ENCODE measurements around the gene RSBN1.
A peak's percentile ranks its signal among the peaks of the same experiment; 100 is the strongest.

Gene RSBN1

DNA sequence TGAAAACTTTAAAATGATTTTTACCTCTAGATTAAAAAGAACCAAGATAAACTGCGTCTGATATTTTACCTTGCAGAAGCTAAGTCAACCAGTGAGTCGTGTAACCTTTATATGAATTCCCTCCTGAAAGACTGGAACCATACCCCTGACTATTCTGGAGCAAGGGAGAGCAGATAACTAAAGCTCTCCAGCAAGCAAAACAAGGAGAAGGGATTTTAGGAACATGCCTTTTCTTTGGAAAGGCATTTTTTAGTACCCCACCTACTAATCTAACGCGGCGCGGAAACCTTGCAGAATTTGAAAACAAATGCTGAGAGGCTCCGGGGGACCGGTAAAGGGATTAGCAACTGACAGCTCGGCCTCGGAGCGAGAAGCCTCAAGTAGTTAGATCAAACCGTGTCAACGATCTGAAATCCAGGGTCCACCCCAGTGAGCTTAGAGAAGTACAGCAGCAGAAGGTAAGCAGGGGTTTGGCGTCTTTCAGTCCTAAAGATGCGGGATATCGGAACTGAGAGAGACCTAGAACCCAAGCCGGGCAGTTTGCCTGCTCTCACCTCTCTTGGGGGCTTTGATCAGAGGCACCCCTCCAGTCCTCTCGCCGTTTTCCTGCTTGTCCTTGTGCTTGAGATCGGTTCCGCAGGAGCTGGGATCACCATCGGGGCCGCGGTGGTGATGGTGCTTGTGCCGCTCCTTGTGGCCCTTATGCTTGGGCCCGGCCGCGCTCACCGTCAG is 954 bp downstream of the RSBN1 start:
- peak; percentile 28 for DNase-seq

DNA sequence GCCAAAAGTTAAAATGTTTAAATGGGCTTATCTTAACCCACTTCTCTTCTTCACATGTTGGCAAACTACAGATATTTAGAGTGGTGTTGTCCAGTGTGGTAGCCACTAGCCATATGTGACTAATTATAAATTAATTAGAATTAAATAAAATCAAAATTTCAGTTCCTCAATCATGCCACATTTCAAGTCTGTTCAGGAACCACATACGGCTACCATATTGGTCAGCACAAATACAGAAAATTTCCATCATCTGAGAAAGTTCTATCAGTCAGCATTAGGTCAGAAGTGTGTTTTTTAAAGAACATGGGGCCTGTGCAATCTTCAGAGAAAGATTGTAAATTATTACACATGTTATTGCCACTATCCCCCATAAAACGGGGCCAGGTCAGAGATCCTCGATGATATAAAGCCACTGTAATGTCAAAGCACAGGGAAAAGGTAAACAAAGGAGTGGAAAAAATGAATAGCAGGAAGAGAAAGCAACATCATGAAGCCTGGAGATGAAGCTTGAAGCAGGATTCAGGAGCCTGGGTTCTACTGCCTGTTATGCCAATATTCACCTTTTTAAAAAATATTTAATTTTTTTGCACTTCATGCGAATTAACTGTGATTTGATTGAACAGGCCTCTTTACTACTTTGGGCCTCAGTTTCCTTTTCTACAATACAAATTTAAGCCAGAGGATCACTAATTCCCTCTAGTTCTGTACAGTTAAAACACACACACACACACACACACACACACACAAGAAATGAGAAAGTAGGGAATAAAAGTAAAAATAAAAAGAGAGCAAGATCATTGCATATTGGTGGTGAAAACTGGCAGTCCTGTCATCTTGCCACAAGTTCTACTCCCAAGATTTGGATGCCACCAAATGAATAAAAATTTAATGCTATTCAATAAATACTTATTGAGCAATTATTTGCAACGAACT is 2.3 kb downstream of the RSBN1 start:
- DNase-seq: peak; percentile 11

DNA sequence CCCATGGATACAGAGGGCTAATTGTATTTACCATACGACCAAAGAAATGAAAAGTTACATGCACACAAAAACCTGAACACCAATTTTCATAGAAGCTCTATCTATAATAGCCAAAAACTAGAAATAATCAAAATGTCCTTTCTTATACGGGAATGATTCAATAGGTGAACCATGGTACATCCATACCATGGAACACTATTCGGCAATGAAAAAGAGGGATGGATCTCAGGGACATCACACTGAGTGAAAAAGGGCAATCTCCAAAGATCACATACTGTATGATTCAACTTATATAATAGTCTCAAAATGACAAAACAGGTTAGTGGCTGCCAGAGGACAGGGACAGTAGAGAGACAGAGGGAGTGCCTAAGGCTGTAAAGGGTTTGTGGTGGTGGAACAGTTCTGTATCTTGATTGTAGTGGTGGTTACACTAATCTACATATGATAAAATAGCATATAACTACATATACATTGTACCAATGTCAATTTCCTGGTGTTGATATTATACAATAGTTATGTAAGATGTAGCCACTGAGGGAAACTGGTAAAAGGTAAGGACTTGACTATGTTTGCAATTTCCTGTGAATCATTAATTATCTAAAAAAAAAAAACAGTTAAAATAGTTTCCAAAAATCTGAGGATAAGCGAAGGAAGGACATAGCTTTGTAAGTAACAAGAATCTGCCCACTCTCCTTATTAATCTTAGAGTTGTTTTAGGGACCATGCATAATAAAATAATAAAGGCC is 3.7 kb downstream of the RSBN1 start:
- peak; percentile 19 for DNase-seq

DNA sequence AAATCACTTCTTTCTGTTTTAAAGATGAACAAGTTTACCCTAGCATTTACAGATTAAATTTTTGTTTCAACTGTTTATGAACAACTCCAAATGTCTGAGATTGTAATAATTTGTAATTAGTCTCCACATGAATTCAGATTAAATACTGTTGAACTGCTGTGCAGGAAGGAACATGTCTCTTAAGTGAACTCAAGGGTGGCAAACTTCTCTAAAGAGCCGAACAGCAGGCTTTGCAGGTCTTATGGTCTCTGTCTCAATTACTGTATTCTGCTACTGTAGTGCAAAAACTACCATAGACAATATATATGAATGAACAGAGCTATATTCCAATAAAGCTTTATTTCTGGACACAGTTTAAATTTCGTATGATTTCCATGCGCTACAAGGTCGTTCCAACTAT is 6.6 kb downstream of the RSBN1 start:
- no peak for DNase-seq

DNA sequence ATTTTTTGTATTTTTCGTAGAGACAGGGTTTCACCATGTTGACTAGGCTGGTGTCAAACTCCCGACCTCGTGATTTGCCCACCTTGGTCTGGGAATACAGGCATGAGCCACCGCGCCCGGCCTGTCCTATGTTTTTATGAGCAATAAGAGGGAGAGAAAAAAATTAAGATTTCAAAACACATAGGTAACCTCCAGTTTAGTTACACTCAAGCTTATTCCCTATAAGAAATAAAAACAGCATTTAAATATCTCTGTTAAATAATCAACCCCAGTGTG is 7.1 kb downstream of the RSBN1 start:
- DNase-seq: no peak

DNA sequence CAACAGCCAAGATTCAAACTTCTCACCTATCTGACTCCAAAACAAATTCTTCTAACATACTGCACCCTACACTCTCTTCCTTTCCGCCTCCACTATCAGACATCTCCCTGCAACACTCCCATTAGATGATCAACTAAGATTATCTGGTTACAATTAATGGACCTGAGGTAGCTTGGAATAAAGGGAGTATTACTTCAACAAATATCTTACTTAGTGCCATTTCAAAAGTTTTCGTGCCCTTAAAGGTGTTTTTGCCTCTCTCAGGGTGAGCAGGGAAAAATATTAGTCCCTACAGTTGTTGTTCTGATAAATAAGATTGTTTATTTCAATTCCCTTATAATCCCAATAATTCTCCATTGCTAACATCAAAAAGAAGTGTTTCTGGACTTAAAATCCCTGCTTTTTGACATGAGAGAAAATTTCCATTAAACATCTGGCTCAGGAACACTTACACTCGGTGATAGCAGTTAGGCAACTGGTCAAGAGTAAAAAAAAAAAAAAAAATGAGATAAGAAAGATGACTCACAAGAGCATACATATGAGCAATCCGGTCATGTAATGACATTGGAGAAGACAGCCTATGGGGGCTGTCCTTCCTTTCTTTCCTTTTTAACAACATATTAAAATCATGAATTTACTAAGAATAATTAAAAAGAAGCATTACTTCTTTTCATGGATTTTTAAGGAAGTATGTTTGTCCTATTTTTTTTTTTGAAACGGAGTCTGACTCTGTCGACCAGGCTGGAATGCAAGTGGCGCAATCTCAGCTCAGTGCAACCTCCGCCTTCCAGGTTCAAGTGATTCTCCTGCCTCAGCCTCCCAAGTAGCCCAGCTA is 7.6 kb downstream of the RSBN1 start:
- DNase-seq: peak; percentile 55

DNA sequence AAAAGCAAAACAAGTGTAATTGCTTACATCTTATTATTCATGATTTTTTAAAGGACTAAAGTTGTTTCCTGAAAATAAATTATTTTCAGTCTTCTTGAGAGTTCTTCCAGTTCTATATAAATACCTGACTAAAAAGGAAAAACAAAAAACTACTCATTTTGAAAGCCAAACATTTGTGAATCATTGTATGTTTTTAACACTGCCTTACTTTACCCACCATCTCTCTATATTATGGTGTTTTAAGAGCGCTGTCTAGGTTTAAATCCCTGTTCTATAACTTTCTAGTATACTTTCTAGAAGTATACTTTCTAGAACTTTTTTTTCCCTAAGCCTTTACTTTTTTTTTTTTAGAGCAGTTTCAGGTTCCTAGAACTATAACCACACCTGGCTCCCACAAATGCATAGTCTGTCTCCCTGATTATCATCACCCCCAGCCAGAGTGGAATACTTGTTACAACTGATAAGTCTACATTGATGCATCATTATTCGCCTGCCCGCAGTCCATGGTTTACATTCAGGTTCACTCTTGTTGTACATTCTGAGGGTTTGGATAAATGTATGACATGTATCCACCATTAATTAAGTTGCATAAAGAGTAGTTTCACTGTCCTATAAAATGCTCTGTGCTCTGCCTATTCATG is 9.8 kb downstream of the RSBN1 start:
- no peak for DNase-seq

DNA sequence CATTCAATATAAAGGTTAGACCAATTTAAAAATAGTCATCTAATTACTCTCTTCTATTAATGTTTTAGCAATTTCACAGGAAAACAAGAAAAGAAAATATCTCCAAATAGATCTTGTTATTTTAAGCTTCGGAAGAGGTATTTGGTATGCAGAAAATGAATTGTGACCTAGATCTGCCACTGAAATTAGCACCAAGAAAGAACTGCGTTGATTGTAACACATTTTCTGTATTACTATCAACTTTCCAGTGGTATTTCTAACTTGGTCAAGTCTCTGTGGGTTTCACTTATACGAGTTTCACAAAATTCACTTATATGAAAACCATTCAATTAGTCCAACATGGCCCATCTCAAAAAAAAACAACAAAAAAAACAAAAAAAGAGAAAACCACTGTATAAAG is 11.8 kb downstream of the RSBN1 start:
- DNase-seq: no peak

DNA sequence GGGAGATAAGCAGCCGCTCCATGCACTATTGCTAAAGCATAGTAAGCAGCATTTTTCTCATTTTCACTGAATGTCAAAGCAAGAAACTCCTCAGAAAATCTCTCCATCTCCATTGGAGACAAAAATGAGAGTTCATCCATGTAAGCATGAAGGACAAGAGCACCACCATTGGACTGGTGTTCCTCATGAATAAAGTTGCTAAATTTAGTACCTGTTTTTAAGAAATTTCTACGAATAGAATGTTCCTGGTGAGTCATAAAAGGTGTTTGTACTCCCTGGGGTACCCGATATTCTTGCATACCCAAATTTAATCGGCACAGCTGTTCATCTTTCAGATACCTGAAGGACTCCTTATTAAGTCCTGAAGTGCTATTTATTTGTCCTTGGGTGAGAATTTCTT is 14.8 kb downstream of the RSBN1 start:
- DNase-seq: no peak

DNA sequence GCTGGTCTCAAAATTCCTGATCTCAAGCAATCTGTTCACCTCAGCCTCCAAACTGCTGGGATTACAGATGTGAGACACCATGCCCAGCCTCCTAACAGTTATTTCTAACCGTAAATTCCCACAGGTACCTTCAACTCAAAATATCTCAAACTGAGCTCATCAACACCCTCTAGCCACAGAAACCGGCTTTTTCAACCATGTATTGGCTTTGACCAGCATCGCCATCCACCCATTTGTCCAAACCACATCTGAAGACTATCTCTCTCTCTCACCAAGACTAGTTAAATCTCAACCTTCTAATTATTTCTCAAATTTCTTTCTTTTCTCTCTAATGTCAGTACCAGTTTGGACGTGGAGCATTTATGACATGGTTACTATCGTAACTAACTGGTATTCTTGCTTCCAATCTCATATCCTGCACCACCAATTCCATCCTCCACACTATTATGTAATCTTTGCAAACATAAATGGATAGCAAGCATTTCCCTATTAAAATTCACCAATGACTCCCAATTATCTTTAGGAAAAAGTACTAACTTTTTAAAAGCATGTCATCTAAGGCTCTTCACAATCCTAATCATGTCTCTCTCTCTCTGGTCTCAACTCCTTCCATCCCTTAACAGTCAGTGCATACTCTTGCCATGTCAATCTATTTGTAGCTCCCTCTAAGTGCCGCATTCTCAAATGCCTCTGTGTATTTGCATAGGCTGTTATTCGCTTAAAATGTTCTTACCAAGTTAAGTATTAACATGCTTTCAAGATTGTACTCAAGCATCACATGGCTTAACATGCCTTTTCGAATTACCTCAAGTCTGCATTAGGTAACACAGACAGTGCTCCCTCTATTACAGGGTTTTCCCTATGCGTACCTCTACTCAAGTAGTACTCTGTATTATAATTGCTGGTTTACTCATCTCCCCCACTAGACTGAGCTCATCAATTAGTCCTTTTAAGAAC is 18.1 kb downstream of the RSBN1 start:
- no peak for DNase-seq

DNA sequence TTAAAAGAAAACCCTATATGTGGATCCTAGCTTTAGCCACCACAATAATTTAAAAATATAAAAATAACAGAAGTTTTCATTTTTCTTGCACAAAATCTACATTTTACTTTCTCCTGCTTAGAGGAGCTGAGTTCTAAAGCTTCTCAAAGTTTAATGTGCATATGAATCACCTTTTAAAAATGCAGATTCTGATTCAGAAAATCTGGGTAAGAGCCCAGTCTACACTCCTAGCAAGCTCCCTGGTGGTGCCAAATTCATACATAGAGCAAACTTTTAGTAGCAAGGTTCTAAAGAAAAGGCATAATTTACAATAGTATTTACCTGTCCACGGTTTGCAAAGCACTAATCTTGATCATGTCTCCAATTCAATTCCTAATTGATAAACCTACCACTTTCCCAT is 19.3 kb downstream of the RSBN1 start:
- peak; percentile 48 for DNase-seq

DNA sequence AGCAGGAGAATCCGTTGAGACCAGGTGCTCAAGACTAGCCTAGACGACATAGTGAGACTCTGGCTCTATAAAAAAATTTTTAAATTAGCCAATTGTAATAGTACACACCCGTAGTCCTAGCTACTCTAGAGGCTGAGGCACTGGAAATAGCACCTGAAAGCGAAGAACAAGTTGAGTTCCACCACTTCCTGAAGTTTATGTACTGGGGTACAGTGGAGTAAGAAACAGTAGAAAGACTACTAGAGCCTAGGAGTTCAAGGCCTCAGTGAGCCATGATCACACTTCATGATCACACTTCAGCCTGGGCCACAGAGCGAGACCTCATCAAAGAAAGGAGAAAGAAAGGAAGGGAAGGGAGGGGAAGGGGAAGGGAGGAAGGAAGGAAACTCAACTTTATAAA is 19.8 kb downstream of the RSBN1 start:
- no peak for DNase-seq

DNA sequence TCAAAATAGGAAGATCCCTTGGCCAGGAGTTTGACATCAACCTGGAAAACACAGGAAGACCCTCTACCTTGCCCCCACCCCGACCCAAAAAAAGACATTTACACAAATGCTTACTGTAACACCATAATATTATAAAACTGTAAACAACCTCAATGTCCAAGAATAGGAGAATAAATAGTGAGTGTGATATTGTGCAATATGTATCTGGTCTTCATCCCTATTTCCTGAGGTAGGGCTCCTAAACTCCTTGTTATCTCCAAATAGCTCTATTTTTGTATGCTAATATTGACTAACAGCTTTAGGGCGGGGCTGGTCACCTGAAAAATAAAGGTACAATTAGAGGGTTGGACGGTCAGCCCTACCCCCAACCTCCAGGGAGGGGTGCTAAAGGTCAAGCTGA is 23.5 kb downstream of the RSBN1 start:
- DNase-seq: no peak

DNA sequence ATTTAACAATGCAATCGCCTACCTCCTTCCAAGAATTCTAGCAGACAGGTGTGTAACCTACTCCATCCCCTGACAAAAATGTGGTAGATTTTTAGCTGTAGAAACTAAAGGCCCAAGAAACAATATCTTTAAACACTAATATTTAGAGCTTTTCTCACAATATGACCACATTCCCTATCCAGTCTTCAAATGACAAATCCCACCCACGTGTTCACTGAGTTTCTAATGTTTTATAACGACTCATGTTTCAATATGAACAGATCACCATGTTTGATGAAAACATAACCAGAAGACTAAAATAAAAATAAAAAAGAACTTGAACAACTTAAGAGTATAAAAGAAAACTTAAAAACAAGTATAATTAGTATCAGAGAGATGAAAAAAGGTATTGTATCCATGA is 24.6 kb downstream of the RSBN1 start:
- DNase-seq: no peak

DNA sequence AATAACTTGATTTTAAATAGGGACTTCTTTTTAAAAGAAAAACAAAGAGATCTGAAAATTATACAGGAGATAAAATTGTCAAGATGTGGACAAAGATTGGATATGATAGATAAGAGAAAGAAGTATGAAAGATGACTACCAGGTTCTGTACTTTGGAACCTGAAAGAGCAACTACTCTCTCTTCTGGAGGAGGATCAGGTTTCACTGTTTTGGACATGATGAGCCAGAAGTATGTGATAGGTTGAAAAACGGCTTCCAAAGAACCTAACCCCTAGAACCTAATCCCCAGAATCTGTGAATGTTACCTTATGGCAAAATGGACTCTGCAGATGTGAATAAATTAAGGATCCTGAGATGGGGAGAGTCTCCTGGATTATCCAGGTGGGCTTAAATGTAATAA is 26.2 kb downstream of the RSBN1 start:
- DNase-seq: no peak

DNA sequence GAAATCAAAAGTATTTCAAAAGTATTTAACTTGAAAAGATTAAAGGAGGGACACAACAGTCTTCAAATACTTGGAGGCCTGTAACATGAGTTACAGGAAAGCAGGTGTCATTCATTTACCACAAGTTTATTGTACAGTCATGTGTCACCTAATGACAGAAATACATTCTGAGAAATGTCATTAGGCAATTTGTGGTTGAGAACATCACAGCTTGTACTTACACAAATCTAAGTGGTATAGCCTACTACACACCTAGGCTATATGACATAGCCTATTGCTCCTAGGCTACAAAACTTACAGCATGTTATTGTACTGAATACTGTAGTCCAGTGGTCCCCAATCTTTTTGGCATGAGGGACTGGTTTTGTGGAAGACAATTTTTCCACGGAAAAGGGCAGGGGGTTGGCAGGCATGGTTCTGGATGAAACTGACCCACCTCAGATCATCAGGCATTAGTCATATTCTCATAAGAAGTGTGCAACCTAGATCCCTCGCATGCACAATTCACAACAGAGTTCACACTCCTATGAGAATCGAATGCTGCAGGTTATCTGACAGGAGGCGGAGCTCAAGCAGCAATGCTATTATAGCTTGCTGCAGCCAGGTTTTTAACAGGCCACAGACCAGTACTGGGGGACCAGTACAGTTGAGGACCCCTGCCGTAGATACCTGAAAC is 28.0 kb downstream of the RSBN1 start:
- DNase-seq: peak; percentile 32

DNA sequence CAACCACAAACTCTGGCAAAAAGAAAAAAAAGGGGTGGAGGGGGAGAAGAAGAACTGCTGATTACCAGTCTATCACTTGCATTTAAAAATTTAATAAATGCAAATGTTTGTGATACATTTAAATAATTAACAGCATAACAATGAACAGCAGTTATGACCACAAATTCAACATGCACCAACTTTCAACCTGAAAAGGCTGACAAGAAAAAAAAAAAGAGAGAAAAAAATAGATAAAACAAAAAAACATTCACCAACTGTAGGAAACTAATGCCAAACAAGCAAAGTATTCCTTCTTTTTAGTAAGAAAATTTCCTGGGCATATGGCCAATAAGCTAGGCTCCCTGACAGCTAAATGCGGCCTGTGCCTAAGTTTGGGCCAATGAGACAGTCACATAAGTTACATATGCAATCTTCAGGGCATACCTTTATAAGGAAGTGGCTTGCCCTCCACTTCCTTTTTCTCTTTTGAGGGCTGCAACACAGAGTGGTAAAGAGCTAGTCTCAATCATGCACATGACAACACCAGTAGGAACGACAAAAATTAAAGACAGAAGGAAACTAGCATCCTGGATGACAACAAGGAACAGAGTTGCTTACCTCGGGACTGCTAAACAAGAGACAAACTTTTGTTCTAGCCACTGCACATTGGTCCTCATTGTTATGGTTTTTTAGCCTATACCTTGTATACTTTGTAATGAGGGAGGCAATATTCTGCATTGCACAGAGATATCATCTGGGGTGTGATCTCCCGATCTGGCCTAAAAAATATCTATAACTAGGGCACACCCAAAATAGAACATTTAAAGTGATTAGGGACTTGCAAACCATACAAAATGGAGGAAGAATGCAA is 28.8 kb downstream of the RSBN1 start:
- peak; percentile 52 for DNase-seq

DNA sequence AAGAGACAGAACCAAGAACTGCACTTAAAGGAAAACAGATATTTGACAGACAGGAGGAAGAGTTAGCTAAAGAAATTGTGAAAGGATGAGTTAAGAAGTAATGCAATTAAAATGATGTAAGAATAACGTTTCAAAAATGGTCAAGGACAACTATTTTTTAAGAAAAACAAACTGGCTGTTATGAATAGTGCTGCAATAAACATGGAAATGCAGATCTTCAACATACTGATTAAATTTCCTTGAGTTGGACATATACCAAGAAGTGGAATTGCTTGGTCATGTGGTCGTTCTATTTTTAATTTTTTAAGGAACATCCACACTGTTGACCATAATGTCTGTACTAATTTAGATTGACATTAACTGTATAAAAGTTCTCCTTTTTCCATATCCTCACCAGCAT is 29.9 kb downstream of the RSBN1 start:
- DNase-seq: no peak

DNA sequence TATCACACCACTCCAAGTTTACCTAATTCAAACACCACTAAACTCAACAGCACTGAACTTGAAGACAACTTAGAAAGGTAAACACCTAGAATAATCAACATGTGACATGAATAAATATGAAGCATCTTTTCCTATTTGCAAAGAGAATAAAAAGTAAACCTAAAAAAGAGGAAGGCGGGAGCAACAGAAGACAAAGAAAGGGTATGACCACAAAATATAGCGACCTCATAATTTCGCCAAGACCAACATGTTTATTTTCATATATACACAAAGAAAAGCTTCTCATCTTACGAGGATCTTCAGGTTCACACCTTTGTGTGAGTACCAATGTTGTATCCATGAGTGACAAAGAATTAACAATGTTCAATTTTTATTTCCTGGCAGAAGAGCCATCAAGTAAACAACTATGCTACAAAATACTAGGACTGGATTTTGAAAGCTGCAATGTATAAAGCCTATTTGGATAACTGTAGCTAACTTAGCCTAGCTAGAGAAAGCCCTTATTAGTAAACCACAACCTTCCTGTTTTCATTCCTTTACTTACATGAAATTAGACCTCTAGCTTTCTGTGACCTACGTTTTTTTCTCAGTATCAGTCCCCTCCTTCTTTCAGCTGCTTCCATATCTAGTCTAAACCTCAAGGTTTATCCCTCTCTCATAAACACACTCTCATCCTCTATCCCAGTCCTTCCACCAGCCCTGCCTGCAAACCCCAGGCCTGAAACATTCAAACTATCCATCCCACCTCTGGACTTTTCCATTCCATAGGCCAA is 31.7 kb downstream of the RSBN1 start:
- peak; percentile 9 for DNase-seq
